Brain microvascular endothelial cell (primary cell): Measurements from ENCODE around the gene DES.
"Not testable (repeated sequence)": the region's sequence is repeated elsewhere in the genome, so short reads cannot be mapped to it uniquely, and the experiment has no call there.

Experiments used
- DNase-seq: peaks from one replicate; pipeline ENCODE4 v3.0.0-alpha.2; 2020
- H3K27ac ChIP-seq: fragments of 250-450 bp; sonication (Bioruptor Pico); 2 replicates; pipeline ENCODE4 v1.5.1; 2020; ENCODE audit warnings: mild to moderate bottlenecking, moderate library complexity
- H3K27me3 ChIP-seq: fragments of 250-450 bp; sonication (Bioruptor Pico); replicated peaks from 2 replicates; pipeline ENCODE4 v1.5.1; 2020; ENCODE audit warnings: mild to moderate bottlenecking
- H3K36me3 ChIP-seq: fragments of 250-450 bp; sonication (Bioruptor Pico); replicated peaks from 2 replicates; pipeline ENCODE4 v1.5.1; 2020; ENCODE audit warnings: mild to moderate bottlenecking
- H3K4me3 ChIP-seq: 2 replicates; pipeline ENCODE4 v1.5.1; 2011; ENCODE audit warnings: low read depth, mild to moderate bottlenecking, control low read depth, low read length, moderate library complexity
- CTCF ChIP-seq: IDR thresholded peaks from 2 replicates; pipeline ENCODE4 v1.5.1; 2011; ENCODE audit warnings: low read depth, mild to moderate bottlenecking, moderate library complexity, low read length, control low read depth, inconsistent platforms; ENCODE audit errors: missing control alignments
- in situ Hi-C: cut with HindIII; loops from 2 replicates; pipeline ENCODE4 v1.10.0; 2017; ENCODE audit warnings: low sequenced_read_pairs, low pct_ligation_motif_present

DES gene

GRCh38 chr2:219387306-219388120, 30.7 kb upstream of the DES start, which contains the start of gene DNPEP:
TSS of gene DNPEP (minus strand) at chr2:219387912. CDS start at chr2:219387794, 118 bp downstream.
- no peaks in the 10 kb centered on the region for H3K27me3 ChIP-seq
- TF ChIP-seq CTCF, result no peak
- DNase-seq, result peak; percentile 83
- H3K4me3 ChIP-seq, result peak within 1 kb of the TSS; percentile 86
- in situ Hi-C loops, result no loop called here
- H3K36me3 ChIP-seq, result peaks cover 34% of the 10 kb centered on the region
- H3K27ac ChIP-seq, result peak within 1 kb of the TSS; percentile 76

DNA sequence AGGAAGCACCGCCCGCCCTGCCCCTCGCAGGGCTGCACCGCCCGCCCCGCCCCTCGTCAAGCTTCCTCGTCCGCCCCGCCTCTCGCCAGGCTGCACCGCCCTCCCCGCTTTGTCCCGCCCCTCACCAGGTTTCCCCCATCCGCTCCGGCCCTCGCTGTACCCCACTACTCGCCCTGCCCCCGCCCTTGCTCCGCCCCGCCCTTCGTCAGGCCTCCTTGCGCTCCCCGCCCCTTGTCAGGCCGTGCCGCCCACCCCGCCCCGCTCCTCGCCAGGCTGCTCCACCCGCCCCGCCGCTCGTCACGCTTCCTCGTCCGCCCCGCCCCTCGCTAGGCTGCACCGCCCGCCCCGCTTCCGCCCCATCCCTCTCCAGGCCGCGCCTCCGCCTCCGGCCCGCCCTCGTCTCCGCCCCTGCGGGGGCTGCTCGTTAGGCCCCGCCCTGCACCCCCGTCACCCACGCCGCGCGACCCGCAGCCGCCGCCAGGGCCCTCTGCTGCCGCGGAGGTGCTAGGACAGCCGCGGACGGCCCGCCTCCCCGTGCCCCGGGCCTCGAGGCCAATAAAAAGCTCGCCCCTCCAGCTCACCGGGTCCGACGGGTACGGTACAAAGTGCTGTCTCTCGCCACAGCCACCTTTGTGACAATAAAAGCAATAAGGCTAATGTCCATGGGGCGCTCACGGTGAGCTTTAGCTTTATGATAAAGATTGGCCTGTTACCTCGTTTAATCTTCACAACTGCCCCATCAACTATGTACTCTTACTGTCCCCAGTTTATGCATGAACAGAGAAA, 29.9 kb upstream of the DES start:
- H3K36me3 ChIP-seq, result peaks cover 31% of the 10 kb centered on the region
- peak; percentile 92 for DNase-seq
- peak; percentile 43 for TF ChIP-seq CTCF
- H3K27ac ChIP-seq, result no peak overlapping the region
- in situ Hi-C loops, result no loop called here
- H3K27me3 ChIP-seq, result no peaks in the 10 kb centered on the region
- peak overlapping the region; percentile 48 for H3K4me3 ChIP-seq

DNA sequence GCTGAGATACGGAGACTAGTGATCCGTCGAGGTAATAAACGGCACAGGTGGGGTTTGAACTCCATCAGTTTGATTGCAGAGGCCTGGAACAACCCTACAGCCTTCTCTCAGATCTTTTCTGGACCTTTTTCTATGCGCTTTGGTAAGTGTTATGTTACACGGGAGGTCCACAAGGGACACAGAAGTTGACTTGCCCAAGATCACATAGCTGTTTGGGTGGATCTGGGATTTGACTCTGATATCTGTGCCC, 29.3 kb upstream of the DES start:
- Histone ChIP-seq H3K27ac (no peak overlapping the region), H3K27me3 (no peaks in the 10 kb centered on the region), H3K36me3 (peaks cover 27% of the 10 kb centered on the region), H3K4me3 (peak overlapping the region; percentile 48)
- no peak for DNase-seq
- in situ Hi-C loops, result no loop called here
- no peak for TF ChIP-seq CTCF

DNA sequence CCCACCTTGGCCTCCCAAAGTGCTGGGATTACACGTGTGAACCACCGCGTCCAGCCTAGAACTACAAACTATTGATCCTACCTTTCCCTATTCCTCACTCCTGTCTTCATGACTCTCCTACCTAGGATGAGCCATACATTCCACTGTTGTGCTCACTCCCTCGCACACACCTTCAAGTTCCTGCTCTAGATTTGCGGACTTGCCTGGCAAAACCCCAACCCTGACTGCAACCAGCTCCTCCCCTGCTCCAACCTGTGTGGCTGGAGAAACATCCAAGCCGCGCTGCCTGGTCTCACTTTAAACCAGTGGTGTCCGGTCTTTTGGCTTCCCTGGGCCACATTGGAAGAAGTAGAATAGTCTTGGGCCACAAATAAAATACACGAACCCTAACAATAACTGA, 25.4 kb upstream of the DES start:
- H3K36me3 ChIP-seq, result no peaks in the 10 kb centered on the region
- no peak overlapping the region for H3K27ac ChIP-seq
- no peak for DNase-seq
- in situ Hi-C loops, result no loop called here
- H3K4me3 ChIP-seq, result no peak overlapping the region
- H3K27me3 ChIP-seq, result no peaks in the 10 kb centered on the region
- no peak for TF ChIP-seq CTCF

GRCh38 chr2:219395056-219395455, 23.1 kb upstream of the DES start:
- H3K27me3 ChIP-seq, DNase-seq, H3K36me3 ChIP-seq, H3K27ac ChIP-seq, in situ Hi-C loops, H3K4me3 ChIP-seq: not testable (repeated sequence)

- TF ChIP-seq CTCF, result no peak
- in situ Hi-C loops, result no loop called here
- no peak for DNase-seq
- Histone ChIP-seq H3K27ac (no peak overlapping the region), H3K4me3 (no peak overlapping the region), H3K36me3 (no peaks in the 10 kb centered on the region), H3K27me3 (no peaks in the 10 kb centered on the region)
These were observed 22.6 kb upstream of the DES start for GRCh38 chr2:219395609-219396008.
